ENCODE measurements around the gene CLUH. TPM values are rescaled to one million over a fixed set of nuclear protein-coding genes. Genes with fewer than 3 reads are reported as not detected.

The CLUH gene
- total and polyA plus RNA-seq, 2 donors (not counting 1 experiment from before 2014, with no cell fraction given) = 53.1 to 64.6 TPM

DNA sequence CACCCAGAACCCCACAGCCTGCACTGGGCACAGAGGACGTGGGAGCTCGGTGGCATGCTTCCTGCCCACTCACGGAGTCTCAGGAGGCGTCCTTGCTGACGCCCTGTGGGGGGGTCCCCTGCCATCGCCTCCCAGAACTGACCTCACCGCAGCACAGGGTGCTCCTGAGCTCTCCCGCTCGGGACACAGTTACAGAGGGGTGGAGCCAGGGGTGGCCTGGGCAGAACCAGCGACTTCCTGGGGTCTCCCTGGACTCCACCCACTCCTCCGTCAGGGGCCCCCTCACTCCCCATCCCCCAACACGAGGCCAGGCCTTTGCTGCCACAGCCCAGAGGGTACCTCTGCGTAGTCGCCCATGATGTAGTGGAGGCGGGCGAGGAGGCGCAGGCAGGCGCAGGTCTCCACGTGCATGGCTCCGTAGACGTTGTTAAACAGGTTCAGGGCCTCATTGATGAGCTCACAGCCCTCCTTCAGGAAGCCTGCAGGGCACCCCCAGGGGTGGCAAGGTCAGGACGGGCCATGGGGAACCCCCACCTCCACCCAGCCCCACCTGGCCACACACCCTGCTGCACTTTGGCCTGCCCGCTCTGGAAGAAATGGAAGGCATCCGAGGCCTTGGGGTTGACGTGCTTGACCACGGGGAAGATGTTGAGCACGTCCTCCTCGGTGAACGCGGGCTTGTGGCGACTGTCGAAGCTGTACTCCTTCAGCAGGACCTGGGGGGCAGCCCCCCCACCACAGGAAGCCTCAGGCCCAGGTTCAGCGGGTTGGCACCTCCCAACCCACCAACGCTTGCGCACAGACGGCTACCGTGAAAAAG is 17.8 kb downstream of the CLUH start:
- H2AFZ ChIP-seq (ENCODE audit: insufficient read depth, low read depth, low read length, poor library complexity, severe bottlenecking) = no peak overlapping the region

DNA sequence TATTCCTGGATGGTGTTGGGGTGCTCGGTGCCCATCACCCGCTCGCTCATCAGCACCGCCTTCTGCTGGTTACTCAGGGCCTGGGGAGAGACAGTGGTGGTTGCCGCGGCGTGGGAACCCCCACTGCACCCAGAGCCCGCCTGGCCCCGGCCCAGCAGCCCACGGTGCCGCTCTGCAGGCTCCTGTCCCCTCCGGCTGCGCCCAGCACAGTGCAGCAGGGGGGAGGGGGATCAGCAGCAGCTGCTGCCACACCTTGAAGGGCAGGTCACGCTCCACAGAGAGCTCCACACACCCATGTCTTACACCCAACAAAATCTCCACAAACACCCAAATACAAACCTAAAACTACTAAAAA is 18.8 kb downstream of the CLUH start:
- Histone ChIP-seq H3K79me2 (ENCODE audit: control insufficient read depth, insufficient read depth, low read length) (no peaks in the 10 kb centered on the region), H3K4me1 (ENCODE audit: control insufficient read depth in 2 of 2, insufficient read depth in 2 of 2, low read length in 2 of 2) (peaks cover 0 to 7% of the 10 kb centered on the region in 2 donors), H3K4me2 (replicated peaks; ENCODE audit: low read depth, low read length, poor library complexity, severe bottlenecking) (no peak overlapping the region), H3K27me3 (replicated peaks in 1 of 4; ENCODE audit: control extremely low read depth in 1 of 4, control insufficient read depth in 3 of 4, insufficient read depth in 4 of 4, low read length in 3 of 4) (no peaks in the 10 kb centered on the region), H3K36me3 (replicated peaks in 1 of 2; ENCODE audit: control extremely low read depth in 1 of 2, control insufficient read depth in 1 of 2, extremely low read depth in 1 of 2, insufficient read depth in 2 of 2, low read length in 1 of 2) (peaks cover 0 to 49% of the 10 kb centered on the region in 2 experiments), H3K9ac (ENCODE audit: low read length) (no peak overlapping the region), H4K20me1 (ENCODE audit: control insufficient read depth, insufficient read depth, low read length, poor library complexity, severe bottlenecking) (no peaks in the 10 kb centered on the region), H3K4me3 (ENCODE audit: control extremely low read depth in 1 of 5, extremely low read depth in 1 of 5, insufficient read depth in 1 of 5, low read depth in 2 of 5, low read length in 4 of 5) (no peak overlapping the region), H3K27ac (ENCODE audit: low read length in 2 of 2) (no peak overlapping the region), H2AFZ (ENCODE audit: insufficient read depth, low read depth, low read length, poor library complexity, severe bottlenecking) (no peak overlapping the region), H3K9me3 (ENCODE audit: control extremely low read depth in 1 of 3, control insufficient read depth in 2 of 3, insufficient read depth in 1 of 3, low read length in 2 of 3) (no peaks in the 10 kb centered on the region)
- no peak for TF ChIP-seq EZH2 (IDR thresholded peaks at IDR 0.05; ENCODE audit: borderline replicate concordance, insufficient read depth, low read depth, low read length, poor library complexity, severe bottlenecking)
- TF ChIP-seq, protein P1, sequence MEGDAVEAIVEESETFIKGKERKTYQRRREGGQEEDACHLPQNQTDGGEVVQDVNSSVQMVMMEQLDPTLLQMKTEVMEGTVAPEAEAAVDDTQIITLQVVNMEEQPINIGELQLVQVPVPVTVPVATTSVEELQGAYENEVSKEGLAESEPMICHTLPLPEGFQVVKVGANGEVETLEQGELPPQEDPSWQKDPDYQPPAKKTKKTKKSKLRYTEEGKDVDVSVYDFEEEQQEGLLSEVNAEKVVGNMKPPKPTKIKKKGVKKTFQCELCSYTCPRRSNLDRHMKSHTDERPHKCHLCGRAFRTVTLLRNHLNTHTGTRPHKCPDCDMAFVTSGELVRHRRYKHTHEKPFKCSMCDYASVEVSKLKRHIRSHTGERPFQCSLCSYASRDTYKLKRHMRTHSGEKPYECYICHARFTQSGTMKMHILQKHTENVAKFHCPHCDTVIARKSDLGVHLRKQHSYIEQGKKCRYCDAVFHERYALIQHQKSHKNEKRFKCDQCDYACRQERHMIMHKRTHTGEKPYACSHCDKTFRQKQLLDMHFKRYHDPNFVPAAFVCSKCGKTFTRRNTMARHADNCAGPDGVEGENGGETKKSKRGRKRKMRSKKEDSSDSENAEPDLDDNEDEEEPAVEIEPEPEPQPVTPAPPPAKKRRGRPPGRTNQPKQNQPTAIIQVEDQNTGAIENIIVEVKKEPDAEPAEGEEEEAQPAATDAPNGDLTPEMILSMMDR (IDR thresholded peaks at IDR 0.05) = no peak
- 87% methylated on average over 6 of the region's 14 CpGs for WGBS (ENCODE audit: insufficient coverage)
- no peak for DNase-seq
- H3K4me1 Mint-ChIP-seq = peaks cover 4% of the 10 kb centered on the region
- intact Hi-C loops (cut with micrococcal nuclease) = no loop called here
- H3K27me3 Mint-ChIP-seq = no peaks in the 10 kb centered on the region
- ChIA-PET POLR2A (no interaction called here), CTCF (no interaction called here)
- H3K4me3 Mint-ChIP-seq = no peak overlapping the region
- H3K27ac Mint-ChIP-seq = no peak overlapping the region
- no peaks in the 10 kb centered on the region for H3K9me3 Mint-ChIP-seq (ENCODE audit: insufficient read depth)
- ATAC-seq (ENCODE audit: low read depth) = no peak

More for the DNA sequence above, 17.8 kb downstream of the CLUH start:
- Histone ChIP-seq H3K4me2 (replicated peaks; ENCODE audit: low read depth, low read length, poor library complexity, severe bottlenecking) (no peak overlapping the region), H3K9me3 (ENCODE audit: control extremely low read depth in 1 of 3, control insufficient read depth in 2 of 3, insufficient read depth in 1 of 3, low read length in 2 of 3) (no peaks in the 10 kb centered on the region), H3K9ac (ENCODE audit: low read length) (no peak overlapping the region), H3K4me1 (ENCODE audit: control insufficient read depth in 2 of 2, insufficient read depth in 2 of 2, low read length in 2 of 2) (peaks cover 0 to 7% of the 10 kb centered on the region in 2 donors), H3K27me3 (replicated peaks in 1 of 4; ENCODE audit: control extremely low read depth in 1 of 4, control insufficient read depth in 3 of 4, insufficient read depth in 4 of 4, low read length in 3 of 4) (no peaks in the 10 kb centered on the region), H3K36me3 (replicated peaks in 1 of 2; ENCODE audit: control extremely low read depth in 1 of 2, control insufficient read depth in 1 of 2, extremely low read depth in 1 of 2, insufficient read depth in 2 of 2, low read length in 1 of 2) (peaks cover 0 to 55% of the 10 kb centered on the region in 2 experiments), H3K27ac (ENCODE audit: low read length in 2 of 2) (no peak overlapping the region), H3K79me2 (ENCODE audit: control insufficient read depth, insufficient read depth, low read length) (no peaks in the 10 kb centered on the region), H3K4me3 (ENCODE audit: control extremely low read depth in 1 of 5, extremely low read depth in 1 of 5, insufficient read depth in 1 of 5, low read depth in 2 of 5, low read length in 4 of 5) (no peak overlapping the region), H4K20me1 (ENCODE audit: control insufficient read depth, insufficient read depth, low read length, poor library complexity, severe bottlenecking) (no peaks in the 10 kb centered on the region)
- WGBS (ENCODE audit: insufficient coverage) = 90% methylated on average over 33 of the region's 37 CpGs
- ATAC-seq (ENCODE audit: low read depth) = no peak
- H3K27me3 Mint-ChIP-seq = no peaks in the 10 kb centered on the region
- H3K27ac Mint-ChIP-seq = no peak overlapping the region
- intact Hi-C loops (cut with micrococcal nuclease) = no loop called here
- peaks cover 4% of the 10 kb centered on the region for H3K4me1 Mint-ChIP-seq
- H3K9me3 Mint-ChIP-seq (ENCODE audit: insufficient read depth) = no peaks in the 10 kb centered on the region
- no peak overlapping the region for H3K4me3 Mint-ChIP-seq
- no peak for TF ChIP-seq EZH2 (IDR thresholded peaks at IDR 0.05; ENCODE audit: borderline replicate concordance, insufficient read depth, low read depth, low read length, poor library complexity, severe bottlenecking)
- TF ChIP-seq, protein P1 (IDR thresholded peaks at IDR 0.05) = no peak
- ChIA-PET CTCF (no interaction called here), POLR2A (no interaction called here)
- no peak for DNase-seq

All from B cell (primary cell).